Peyer's patch (tissue), 4 donors: ENCODE measurements around the gene KDELR3. TPM values are rescaled to one million over a fixed set of nuclear protein-coding genes. Genes with fewer than 3 reads are reported as not detected.

Experiments
- DNase-seq, 3 donors: peaks; one replicate each; pipeline ENCODE4 v3.0.0-alpha.2; 2017 to 2019
- H3K27ac ChIP-seq, 4 donors: fragments of 200-600 bp; sonication (generic); one replicate each; pipeline ENCODE4 v1.5.1; 2016 to 2019
- H3K27me3 ChIP-seq, 2 donors: fragments of 200-600 bp; sonication (generic); one replicate each; pipeline ENCODE4 v1.5.1; 2019
- H3K36me3 ChIP-seq, 3 donors: fragments of 200-600 bp; sonication (generic); one replicate each; pipeline ENCODE4 v1.5.1; 2016 to 2019
- H3K4me1 ChIP-seq, 4 donors: fragments of 200-600 bp; sonication (generic); one replicate each; pipeline ENCODE4 v1.5.1; 2016 to 2019
- H3K4me3 ChIP-seq, 4 donors: fragments of 200-600 bp; sonication (generic); 1 replicate in 3 of 4; 2 replicates in 1 of 4; pipeline ENCODE4 v1.5.1; 2016 to 2019; ENCODE audit warnings: mild to moderate bottlenecking in 1 of 4
- H3K9me3 ChIP-seq, 4 donors: fragments of 200-600 bp; sonication (generic); one replicate each; pipeline ENCODE4 v1.5.1; 2016 to 2019; ENCODE audit warnings: mild to moderate bottlenecking in 1 of 4
- POLR2A ChIP-seq, 2 donors: fragments of 450-650 bp; IDR thresholded peaks; one replicate each; pipeline ENCODE4 v1.5.1; 2017; ENCODE audit warnings: antibody characterized with exemption in 2 of 2, mild to moderate bottlenecking in 2 of 2, moderate library complexity in 2 of 2
- total RNA-seq, 4 donors: library from RNA; depleted of rRNA; stranded (reverse); fragments of >200 nt; gene quantifications; one replicate each; pipeline ENCODE4 v1.1.0, GENCODE V29; 2016
- TF ChIP-seq, protein P1 (sequence below), 6 experiments: fragments of 450-650 bp in 4 of 6; fragments of 200-600 bp in 2 of 6; sonication (generic) in 1 of 6; IDR thresholded peaks; one replicate each; pipeline ENCODE4 v1.5.1; 2017 to 2019; ENCODE audit warnings: antibody characterized with exemption in 6 of 6, mild to moderate bottlenecking in 3 of 6, moderate library complexity in 1 of 6

The KDELR3 gene
- total RNA-seq, 4 donors from 2014 or later, result 2.5 to 20.0 (median 16.6) TPM

DNA sequence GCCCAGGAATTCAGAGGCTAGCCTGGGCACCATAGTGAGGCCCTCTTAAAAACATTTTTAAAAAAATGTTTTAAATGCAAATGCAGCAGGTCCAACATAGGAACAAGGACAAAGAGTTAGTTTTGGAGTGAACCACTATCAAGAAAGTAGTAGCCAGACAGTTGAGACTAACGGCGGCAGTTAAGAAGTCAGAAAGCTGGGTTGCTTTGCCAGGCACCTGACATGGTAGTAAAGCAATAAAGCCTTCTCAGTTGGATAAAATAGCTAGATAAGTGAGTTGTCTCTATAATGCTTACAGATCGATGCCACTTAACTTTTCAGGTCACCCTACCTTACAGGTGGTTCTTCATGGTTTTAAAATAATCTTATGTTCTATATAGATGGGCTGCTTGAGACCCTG is 55.1 kb downstream of the KDELR3 start:
- H3K36me3 ChIP-seq, result no peaks in the 10 kb centered on the region
- H3K27me3 ChIP-seq, result no peaks in the 10 kb centered on the region
- DNase-seq, result no peak
- no peak overlapping the region for H3K27ac ChIP-seq
- no peak for TF ChIP-seq POLR2A (IDR thresholded peaks at IDR 0.05)
- TF ChIP-seq, protein P1, sequence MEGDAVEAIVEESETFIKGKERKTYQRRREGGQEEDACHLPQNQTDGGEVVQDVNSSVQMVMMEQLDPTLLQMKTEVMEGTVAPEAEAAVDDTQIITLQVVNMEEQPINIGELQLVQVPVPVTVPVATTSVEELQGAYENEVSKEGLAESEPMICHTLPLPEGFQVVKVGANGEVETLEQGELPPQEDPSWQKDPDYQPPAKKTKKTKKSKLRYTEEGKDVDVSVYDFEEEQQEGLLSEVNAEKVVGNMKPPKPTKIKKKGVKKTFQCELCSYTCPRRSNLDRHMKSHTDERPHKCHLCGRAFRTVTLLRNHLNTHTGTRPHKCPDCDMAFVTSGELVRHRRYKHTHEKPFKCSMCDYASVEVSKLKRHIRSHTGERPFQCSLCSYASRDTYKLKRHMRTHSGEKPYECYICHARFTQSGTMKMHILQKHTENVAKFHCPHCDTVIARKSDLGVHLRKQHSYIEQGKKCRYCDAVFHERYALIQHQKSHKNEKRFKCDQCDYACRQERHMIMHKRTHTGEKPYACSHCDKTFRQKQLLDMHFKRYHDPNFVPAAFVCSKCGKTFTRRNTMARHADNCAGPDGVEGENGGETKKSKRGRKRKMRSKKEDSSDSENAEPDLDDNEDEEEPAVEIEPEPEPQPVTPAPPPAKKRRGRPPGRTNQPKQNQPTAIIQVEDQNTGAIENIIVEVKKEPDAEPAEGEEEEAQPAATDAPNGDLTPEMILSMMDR (IDR thresholded peaks at IDR 0.05), result no peak
- no peak overlapping the region for H3K4me3 ChIP-seq
- no peaks in the 10 kb centered on the region for H3K4me1 ChIP-seq
- H3K9me3 ChIP-seq, result no peaks in the 10 kb centered on the region

DNA sequence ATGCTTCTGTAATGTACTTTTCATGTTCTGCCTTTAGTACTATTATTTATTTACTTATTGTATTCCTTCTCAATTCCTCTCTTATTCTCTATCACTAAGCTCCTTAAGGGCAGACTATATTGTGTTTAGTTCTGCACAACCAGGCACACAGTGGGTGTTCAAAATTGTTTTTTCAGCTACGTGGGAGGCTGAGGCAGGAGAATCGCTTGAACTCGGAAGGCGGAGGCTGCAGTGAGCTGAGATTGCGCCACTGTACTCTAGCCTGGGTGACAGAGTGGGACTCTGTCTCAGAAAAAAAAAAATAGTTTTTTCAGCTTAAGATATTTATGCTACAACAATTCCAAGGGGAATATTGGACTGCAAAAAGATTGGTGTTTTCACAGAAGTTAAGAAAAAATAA is 55.6 kb downstream of the KDELR3 start:
- Histone ChIP-seq H3K4me1 (no peaks in the 10 kb centered on the region), H3K27ac (no peak overlapping the region), H3K4me3 (no peak overlapping the region), H3K36me3 (no peaks in the 10 kb centered on the region), H3K27me3 (no peaks in the 10 kb centered on the region), H3K9me3 (no peaks in the 10 kb centered on the region)
- DNase-seq, result no peak
- TF ChIP-seq, protein P1 (IDR thresholded peaks at IDR 0.05), result no peak

DNA sequence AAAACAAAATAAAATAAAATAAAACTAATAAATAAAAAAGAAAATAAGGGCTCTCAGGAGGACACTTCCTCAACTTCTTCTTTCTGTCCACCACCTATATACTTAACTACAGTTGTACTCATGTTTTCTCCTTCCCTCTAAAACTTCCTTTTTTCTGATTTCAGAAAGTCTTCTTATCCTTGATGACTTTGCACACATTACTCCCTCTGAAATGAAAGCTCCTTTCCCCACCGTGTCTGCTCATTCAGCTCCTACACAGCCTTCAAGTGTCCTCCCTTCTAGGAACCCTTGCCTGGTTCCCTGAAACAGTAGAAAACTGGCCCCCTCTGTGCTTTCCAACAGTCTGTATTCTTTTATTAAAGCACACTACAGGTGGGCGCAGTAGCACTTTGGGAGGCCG is 56.5 kb downstream of the KDELR3 start:
- Histone ChIP-seq H3K27ac (no peak overlapping the region), H3K27me3 (no peaks in the 10 kb centered on the region), H3K4me3 (no peak overlapping the region), H3K9me3 (no peaks in the 10 kb centered on the region), H3K36me3 (no peaks in the 10 kb centered on the region), H3K4me1 (no peaks in the 10 kb centered on the region)
- TF ChIP-seq, protein P1 (IDR thresholded peaks at IDR 0.05), result no peak
- no peak for TF ChIP-seq POLR2A (IDR thresholded peaks at IDR 0.05)
- no peak for DNase-seq

DNA sequence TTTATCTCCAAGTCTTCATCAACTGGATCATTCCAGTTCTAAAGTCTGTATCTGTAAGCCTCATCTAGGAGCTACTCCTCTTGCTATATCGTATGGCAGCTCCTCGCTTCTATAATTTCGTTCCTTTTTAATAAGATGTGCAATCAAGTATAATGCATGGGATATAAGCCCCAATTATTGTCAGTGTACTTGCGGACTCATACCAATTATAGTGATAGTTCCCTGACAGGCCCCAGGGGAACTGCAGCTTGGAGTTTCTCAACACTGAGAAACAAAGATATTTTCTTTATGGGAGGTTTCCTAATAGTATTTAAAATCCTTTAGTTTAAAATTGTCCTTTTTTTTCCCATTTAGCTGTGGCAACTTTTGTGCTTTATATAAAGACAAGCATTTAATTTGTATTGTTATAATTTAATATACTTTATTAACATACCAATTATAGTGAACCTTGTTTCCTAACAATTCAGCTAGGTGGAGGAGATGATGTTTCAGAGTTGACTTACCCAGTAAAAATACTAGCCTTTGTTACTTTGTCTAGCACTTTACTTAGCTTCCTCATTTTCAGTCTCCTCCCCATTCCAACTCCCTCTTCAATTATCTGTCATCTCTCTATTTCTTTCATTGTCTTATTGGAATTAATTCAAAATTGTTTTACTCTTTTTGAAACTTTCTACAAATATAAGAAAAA is 63.5 kb downstream of the KDELR3 start:
- no peak for TF ChIP-seq POLR2A (IDR thresholded peaks at IDR 0.05)
- Histone ChIP-seq H3K27ac (no peak overlapping the region), H3K4me3 (no peak overlapping the region), H3K4me1 (no peaks in the 10 kb centered on the region), H3K27me3 (no peaks in the 10 kb centered on the region), H3K9me3 (no peaks in the 10 kb centered on the region), H3K36me3 (no peaks in the 10 kb centered on the region)
- DNase-seq, result no peak

Other genes starting within 250 kb of the KDELR3 start
- 10 to 100 TPM; 39.1 to 56.1 (median 51.4) TPM for gene TMEM184B, start 195.1 kb upstream of the KDELR3 start, total RNA-seq
- gene CSNK1E, start 150.7 kb upstream of the KDELR3 start, total RNA-seq, result 100 to 1,000 TPM in 3 of 4 donors, 10 to 100 TPM in 1; 39.1 to 254 (median 114) TPM
- gene KCNJ4, start 12.9 kb upstream of the KDELR3 start, total RNA-seq, result not detected
- 100 to 1,000 TPM; 583 to 733 (median 616) TPM for gene DDX17, start 38.2 kb downstream of the KDELR3 start, total RNA-seq
- gene DMC1, start 102.1 kb downstream of the KDELR3 start, total RNA-seq, result 1 to 10 TPM in 1 of 4 donors, not detected in 3; 4.2 TPM
- 10 to 100 TPM in 1 of 4 donors, 1 to 10 TPM in 1, not detected in 2; 2.6 to 18.2 TPM for gene FAM227A, start 188.3 kb downstream of the KDELR3 start, total RNA-seq
- 10 to 100 TPM in 2 of 4 donors, 1 to 10 TPM in 2; 6.6 to 19.5 (median 12.3) TPM for gene CBY1, start 188.5 kb downstream of the KDELR3 start, total RNA-seq
- gene TOMM22, start 213.9 kb downstream of the KDELR3 start, total RNA-seq, result 10 to 100 TPM; 19.6 to 35.5 (median 28.9) TPM
- gene JOSD1, start 232.8 kb downstream of the KDELR3 start, total RNA-seq, result 100 to 1,000 TPM in 3 of 4 donors, 10 to 100 TPM in 1; 77.6 to 156 (median 121) TPM
- gene GTPBP1, start 237.8 kb downstream of the KDELR3 start, total RNA-seq, result 100 to 1,000 TPM in 3 of 4 donors, 10 to 100 TPM in 1; 72.5 to 182 (median 131) TPM